Epidermal melanocyte (primary cell): ENCODE data around the gene PKDCC.
"Not testable (repeated sequence)": the region's sequence is repeated elsewhere in the genome, so short reads cannot be mapped to it uniquely, and the experiment has no call there.

Source experiments
- DNase-seq: peaks from one replicate; pipeline ENCODE4 v3.0.0; 2011; ENCODE audit warnings: low spot score; ENCODE audit not compliant: insufficient read length

PKDCC gene

DNA sequence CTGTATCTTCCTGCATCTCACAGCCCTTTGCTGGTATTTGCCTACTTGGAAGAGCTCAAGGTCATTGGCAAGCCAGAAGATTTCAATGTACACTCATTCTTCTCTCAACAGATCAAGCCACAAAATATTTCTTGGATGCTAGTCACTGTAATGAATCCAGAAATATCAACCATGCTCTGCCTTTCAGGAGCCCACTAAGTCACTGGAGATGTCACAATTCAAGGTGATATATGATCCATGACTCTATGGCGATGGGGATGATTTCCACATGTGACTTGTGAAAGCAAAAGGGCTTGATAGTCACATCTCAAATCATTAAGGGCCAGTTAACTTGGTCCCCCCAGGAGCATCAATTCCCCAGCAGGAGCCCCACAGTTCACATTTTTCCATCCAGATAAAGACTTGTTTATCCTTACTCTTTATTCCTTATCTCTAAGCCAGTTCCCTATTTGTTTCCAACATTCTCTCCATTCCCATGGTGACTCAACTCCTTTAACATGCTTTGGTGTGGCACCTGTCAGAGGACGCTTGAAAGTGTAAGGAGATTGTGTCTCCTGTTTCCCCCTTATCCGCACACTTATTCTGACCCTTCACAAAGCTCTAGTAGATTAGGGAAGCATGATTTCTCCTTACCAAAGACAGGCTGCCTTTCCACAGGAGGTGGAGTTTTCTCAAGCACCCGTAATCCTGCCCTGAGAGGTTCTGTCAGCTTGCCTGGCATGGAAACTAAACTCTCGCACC lies 15.8 kb downstream of the PKDCC start:
- DNase-seq: no peak

DNA sequence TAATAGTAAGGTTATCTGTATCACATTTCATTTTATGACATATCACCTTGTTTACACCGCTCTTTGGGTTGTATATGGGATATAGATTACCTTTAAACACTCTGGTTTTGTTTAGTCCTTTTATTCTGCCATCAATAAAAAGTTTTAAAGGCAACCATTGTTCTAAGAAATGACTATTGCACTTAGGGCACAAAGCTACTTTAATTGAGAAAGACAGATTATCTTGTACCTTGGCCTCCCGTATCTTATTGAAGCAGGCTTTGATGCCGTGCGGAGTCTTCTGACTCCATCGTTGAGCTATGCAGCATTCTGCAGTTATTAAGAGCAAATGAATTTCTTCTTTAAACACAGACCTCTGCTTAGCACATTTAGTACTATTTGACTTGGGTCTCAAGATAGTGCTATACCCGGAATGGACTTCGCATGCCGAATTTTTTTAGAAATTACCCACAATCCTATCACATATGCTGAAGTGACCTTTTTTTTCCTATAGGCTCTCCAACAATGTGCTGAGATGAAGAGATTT lies 16.7 kb downstream of the PKDCC start:
- no peak for DNase-seq

DNA sequence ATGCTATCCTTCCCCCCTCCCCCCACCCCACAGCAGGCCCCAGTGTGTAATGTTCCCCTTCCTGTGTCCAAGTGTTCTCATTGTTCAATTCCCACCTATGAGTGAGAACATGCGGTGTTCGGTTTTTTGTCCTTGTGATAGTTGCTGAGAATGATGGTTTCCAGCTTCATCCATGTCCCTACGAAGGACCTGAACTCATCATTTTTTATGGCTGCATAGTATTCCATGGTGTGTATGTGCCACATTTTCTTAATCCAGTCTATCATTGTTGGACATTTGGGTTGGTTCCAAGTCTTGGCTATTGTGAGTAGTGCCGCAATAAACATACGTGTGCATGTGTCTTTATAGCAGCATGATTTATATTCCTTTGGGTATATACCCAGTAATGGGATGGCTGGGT lies 17.9 kb downstream of the PKDCC start:
- DNase-seq: not testable (repeated sequence)

DNA sequence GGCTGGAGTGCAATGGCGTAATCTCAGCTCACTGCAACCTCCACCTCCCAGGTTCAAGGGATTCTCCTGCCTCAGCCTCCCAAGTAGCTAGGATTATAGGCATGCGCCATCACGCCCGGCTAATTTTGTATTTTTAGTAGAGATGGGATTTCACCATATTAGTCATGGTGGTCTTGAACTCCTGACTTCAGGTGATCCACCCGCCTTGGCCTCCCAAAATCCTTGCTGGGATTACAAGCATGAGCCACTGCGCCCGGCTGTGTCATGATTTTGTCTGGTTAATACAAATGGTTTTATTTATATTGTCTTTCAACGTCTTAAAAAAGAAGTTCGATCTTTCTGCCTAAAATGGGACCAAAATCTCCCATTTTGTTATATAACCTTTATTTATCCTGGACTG lies 19.2 kb downstream of the PKDCC start:
- DNase-seq: not testable (repeated sequence)

DNA sequence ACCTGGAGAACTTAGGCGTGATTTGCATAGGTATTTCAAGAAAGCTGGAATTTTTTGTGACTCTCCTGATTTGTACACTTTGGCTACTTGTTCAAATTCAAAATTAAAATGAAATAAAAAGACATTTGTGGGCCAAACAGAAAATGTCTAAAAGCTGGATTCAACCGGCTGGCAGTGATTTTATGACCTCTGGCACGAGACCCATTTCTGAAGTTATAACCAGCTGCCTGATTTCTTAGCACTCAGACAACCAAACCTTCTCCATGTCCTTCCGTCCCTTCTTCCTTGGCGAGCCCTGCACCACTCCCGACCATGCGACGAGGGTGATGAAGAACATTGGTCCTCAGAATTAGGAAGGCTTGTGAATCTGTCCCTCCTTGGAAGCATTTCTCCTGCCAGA lies 19.7 kb downstream of the PKDCC start:
- no peak for DNase-seq

DNA sequence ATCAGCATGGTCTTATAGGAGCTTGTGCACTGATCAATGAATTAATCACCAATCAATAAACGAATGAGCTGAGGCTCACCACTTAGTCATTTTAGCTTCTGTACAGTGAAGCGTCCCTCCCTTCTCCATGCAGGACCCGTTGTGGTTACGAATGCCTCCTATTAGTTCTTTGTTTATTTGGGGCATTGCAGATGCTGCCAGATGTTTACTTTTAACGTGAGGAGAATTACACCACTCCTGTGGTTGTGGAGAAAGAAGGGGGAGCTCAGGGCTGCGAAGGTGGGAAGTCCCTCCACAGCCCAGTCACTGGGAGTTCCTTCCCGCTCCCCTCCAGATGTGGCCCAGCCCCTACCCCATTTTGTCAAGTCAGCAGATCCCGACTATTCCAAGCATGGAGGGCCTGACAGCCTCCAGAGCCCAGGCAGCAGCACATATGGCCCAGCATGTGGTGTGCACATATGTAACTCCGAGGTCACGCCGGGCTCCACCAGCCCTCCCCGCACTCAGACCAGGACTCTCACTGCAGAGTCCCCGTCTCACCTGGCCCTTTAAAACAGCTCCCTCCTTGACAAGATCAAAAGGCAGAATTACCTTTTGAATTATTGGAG lies 20.9 kb downstream of the PKDCC start:
- DNase-seq: no peak

DNA sequence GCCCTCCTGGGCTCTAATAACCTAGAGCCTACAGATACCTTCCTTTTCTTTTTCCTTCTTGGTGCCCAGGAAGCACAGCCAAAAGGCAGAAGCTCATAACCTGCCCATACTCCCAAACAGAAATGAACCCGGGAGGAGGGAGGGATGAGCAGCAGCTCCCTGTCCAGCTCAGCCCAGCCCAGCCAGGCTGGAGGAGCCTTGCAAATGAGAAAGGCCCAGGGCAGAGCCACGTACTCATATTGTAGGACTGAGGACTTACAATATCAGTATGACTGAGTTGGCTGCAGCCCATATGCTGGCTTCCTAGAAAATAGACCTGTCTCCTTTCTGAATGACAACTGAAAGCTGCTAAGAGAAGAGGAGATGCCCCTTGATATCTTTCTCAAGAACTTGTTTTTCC lies 21.7 kb downstream of the PKDCC start:
- DNase-seq: no peak

DNA sequence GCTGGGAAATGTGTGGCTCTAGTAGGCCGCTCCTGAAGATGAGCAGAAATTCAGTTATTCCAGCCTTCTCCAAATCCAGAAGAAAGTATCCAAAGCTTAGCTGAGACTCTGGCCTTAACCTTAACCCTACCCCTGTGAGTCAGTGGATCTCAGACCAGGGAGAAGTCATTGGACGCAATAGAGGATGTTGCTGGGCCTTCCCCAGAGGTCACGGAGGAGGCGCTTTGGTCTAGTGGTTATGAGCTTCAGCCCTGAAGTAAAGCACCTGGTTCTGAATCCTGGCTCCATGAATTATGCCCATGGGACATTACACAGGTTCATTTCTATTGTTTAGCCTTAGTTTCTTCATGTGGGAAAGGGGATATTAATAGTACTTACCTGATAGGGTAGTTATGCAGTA lies 24.0 kb downstream of the PKDCC start:
- DNase-seq: no peak

DNA sequence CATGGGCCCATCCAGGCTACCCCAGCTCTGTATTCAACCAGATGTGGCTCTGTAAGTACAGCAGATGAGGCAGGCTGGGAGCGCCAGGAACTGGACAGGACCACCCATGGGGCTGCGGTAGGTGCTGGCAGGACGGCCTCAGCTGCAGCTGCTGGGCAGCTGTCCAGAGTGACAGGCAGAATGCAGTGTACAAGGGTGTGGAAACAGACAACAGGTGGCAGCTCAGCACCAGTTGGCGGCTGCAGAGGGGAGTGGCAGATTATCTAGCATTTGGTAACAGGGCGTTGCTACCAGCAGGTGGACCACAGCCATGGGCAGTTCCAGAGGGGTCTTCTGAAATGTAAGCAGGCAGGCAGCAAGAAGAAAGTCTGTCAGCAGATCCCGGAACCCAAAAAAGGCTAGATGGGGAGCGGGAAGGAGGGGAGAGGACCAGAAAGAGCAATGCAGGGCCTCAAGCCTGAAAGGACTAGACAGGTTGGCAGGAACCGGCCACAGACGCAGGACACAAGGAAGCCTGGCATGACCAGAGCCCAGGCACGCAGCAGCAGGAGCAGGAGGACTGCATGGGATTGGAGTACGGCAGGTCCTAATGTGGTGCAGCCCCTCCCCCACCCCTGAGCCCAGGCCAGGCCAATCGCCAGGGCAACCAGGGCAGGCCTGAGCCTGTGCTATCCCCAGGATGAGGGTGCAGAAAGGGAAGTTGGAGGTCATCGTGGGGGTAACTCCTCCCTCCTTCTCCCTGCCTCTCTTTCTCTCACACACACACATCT lies 24.7 kb downstream of the PKDCC start:
- no peak for DNase-seq

DNA sequence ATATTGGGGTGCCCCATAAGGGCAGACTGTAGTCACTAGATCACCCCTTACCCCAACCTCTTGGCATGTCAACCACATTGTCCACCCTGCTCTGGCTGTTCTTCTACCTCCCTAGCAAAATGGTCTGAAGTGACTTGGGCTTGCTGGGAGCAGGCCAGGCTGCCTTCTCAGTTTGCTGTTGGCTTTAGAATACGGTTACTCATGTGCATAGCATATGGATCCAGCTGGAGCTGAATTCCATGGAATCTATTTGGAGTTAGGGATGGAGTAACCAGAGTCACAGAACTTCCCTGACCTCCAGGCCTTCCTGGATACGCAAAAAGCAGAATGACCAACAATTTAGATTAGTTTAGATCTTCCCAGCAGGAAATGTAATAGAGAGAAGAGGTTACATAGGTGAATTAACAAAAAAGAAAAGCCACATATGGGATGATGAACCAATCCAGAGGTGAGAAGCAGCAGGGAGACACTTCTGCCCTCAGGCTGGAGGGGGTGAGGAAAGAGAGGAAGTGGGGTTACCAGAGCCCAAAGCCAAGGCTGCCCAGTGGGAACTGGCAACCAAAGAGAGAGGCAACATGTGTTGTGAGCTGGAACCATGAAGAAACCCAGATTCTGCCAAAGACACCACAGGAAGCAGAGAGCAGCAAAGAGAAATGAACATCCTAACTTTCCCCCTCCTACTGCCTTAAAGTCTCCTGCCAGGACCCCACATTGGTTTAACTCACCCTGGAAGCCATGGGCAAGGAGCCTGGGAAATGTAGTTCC lies 26.1 kb downstream of the PKDCC start:
- DNase-seq: no peak

DNA sequence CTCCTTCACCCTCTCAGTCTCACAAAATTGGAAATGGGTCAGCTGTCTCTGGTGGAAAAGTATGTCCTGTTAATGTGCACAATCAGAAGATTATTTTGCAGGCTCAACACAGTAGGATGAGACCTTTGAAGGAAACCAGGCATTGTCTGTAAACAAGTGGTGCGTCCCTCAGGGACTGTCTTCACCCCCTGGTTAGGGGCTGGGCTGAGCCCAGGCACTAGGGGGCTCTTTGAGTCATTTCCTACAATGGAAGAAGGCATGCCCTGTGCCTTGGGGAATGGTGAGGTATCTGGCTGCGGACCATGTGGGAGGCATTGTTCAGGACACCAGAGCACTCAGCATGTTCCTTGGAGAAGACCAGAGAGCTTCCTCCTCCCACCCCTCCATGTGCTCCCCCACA lies 26.8 kb downstream of the PKDCC start:
- no peak for DNase-seq

DNA sequence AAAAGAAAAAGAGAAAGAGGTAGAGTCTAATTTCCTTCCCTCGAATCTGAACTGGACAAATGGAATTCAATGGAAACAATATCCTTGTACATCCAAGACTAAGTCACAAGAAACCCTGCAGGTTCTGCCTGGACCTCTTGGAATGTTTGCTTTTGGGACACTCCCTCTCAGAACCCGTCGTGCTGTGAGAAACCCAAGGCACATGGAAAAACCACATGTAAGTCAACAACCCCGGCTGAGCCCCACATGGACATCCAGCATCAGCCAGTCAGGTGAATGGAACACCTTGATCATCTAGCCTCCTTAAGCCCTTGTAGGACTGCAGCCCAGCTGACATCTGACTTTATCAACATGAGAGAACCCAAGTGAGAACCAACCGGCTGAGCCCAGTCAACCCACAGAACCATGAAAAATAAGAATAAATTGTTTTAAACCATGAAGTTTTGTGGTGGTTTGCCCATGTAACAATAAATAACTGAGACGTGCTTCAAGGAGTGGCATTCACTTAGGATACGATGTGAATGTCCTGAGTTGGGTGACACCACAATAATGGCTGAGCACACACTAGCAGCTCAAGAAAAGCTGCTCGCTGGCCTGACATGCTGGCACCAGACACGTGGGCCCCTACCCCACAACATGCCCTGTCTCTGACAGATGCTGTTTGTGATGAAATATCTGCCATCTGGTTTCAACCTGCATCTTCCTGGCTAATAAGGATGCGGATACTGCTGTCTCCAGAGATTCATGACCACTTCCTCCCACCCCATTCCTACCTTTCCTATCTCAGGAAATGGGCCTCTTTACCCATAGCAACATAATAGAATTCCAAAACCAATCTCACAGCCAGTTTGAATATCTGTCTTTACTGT lies 28.8 kb downstream of the PKDCC start:
- DNase-seq: no peak

DNA sequence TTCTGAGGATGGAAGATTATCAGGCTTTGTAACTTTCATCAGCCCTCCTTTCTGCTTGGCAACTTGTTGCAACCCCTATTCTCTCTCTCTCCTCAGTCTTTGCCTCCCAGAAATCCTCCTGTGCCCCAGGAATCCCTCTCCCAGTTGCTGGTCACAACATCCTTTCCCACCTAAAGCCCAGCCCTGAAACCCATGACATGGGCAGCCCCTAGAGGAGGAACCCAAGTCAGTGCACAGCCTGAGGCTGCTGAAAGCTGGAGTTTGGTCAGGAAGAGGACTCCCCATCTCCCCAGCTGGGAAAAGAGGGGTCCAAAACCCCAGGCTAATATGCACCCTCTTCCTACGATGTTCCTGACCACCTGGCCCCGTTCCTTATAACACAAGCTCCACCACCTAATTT lies 29.5 kb downstream of the PKDCC start:
- no peak for DNase-seq

DNA sequence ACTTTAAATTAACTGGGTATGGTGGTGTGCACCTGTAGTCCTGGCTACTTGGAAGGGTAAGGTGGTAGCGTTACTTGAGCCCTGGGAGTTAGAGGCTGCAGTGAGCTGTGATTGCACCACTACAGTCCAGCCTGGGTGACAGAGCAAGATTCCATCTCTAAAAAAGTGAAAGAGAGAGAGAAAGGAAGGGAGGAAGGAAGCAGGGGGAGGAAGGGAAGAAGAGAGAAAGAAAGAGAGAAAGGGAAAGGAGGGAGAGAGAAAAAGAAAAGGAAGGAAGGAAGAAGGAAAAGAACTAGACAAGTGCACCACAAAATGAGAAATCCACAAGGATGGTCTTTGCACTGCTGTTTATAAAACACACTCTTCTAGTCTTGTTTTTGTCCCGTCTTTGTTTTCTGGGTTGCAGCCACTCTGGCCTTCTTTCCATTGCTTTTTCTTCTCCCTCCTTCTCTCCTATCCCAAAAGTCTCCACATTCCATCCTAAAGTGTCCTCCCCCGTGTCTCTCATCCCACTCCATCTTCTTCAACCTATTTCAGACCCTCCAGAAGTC lies 32.0 kb downstream of the PKDCC start:
- DNase-seq: no peak

DNA sequence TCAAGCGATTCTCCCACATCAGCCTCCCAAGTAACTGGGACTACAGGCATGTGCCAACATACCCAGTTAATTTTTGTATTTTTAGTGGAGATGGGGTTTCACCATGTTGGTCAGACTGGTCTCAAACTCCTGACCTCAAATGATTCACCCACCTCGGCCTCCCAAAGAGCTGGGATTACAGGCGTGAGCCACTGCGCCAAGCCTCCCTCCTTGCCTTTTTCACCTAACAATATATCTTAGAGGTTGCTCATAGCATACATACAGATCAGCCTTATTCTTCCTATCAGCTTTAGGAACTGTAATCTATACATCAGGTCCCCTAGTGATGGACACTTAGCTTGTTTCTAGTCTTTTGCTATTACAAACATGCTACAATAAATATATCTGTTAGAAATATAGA lies 33.3 kb downstream of the PKDCC start:
- DNase-seq: not testable (repeated sequence)

DNA sequence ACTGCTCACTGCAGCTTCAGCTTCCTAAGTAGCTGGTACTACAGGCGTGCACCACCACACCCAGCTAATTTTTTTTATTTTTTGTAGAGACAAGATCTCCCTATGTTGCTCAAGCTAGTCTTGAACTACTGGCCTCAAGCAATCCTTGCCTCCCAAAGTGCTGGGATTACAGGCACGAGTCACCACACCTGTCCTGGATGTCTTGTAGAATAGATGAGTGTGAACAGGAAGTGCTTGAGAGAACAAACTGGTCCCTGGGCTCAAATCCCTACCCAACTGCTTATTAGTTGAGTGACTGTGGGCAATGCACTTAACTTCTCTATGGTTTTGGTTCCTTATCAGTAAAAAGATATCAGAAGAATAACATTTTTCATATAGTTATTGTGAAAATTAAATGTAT lies 34.2 kb downstream of the PKDCC start:
- no peak for DNase-seq

DNA sequence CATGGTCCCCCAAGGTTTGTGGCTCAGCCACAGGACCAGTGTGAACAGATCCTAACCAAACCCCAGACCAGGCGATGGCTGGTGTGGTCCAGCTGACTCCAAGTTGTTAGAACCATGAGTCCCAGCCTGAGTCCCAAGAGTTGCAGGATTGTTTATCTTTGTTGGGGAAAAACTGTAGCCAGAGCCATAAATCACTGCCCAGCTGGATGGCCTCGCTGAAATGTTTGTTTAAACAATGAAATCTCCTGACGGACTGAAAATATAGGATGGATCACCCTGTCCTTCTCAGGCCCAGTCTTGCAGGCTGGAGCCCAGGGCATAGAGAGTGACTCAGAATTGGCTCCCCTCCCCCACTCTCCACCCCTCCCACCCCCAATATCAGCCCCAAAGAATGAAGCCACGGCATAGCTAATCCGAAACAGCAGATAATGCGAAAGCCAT lies 36.4 kb downstream of the PKDCC start:
- DNase-seq: no peak

DNA sequence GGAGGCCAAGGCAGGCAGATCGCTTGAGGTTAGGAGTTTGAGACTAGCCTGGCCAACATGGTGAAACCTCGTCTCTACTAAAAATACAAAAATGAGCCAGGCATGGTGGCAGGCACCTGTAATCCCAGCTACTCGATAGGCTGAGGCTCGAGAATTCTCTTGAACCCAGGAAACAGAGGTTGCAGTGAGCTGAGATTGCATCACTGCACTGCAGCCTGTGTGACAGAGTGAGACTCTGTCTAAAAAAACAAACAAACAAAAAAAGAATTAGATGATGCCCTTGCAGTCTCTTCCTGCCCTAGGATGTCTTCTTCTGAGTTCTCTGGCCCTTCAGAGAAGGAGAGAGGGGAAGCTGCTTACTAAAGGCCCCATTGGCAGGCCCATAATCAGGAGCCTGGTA lies 37.2 kb downstream of the PKDCC start:
- DNase-seq: not testable (repeated sequence)

DNA sequence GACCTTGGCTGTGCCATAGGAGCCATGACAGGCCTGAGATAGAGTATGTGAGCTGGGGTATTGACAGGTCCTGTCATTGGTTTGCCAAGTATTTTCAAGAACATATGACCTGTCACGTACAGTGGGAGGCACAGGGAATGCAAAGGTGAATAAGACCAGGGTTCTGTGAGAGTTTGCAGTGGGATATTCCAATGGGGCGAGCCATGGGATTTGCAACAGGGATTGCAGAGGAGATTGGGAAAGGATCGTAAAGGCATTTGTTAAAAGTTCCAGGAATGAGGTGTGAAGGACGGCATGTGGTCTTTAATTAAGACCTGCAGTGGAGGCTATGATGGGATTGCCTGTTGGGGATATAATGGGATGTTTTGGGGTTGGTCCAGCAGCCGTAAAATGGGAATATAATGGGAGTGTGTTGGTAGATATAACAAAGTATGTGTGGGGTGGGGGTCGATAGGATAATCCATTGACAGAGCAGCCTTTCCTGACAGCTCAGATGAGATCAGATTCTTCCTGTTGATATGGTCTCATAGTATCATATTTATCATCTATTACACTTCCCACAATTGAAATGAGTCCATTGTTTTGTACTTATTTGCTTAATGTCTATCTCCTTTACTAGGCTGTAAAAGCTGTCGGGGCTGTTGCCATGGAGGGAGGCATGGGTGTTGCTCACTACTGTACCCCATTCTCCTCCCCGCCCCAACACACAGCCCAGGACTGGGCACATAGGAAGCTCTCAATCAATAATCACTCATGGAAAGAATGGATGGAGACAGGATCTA lies 38.1 kb downstream of the PKDCC start:
- DNase-seq: no peak
